ENCODE results near the gene PROM1.

PROM1 gene

GRCh38 chr4:15956179-15956850 is 127.5 kb downstream of the PROM1 start:
- ChIA-PET CTCF (interaction anchor here (0.6 to 2.3 kb wide), 30 partner anchors 8 to 477 kb away, joined by 3 to 119 read pairs (median 4); no protein-coding TSS in a partner anchor), POLR2A (interaction anchor here (1.0 kb wide), 2 partner anchors 73 to 151 kb away, joined by 4 to 6 read pairs; no protein-coding TSS in a partner anchor)
- H3K27ac ChIP-seq (ENCODE audit: extremely low read depth, low read depth, low read length) = no peak overlapping the region
- H3K36me3 ChIP-seq (ENCODE audit: control insufficient read depth in 2 of 2, insufficient read depth in 1 of 2, low read length in 2 of 2) = no peaks in the 10 kb centered on the region
- H3K9me3 ChIP-seq (ENCODE audit: control insufficient read depth, insufficient read depth, low read depth, low read length) = no peaks in the 10 kb centered on the region
- peak; percentile 85 for TF ChIP-seq ZNF654 (tag by site-specific recombination; IDR thresholded peaks at IDR 0.05; ENCODE audit: low read depth)
- TF ChIP-seq SP7 (tag by site-specific recombination; IDR thresholded peaks at IDR 0.05) = no peak
- TF ChIP-seq ZNF621 (tag by site-specific recombination; IDR thresholded peaks at IDR 0.05) = no peak
- TF ChIP-seq YY2 (tag by site-specific recombination; IDR thresholded peaks at IDR 0.05) = no peak
- peak; percentile 24; the same call in 1 of the 2 replicates for TF ChIP-seq ZNF692 (tag by site-specific recombination; IDR thresholded peaks at IDR 0.05)
- TF ChIP-seq CTCF (tag by site-specific recombination; IDR thresholded peaks at IDR 0.05) = peak; percentile 56
- no peak for TF ChIP-seq BCL11A (tag by site-specific recombination; IDR thresholded peaks at IDR 0.05; ENCODE audit: low read depth)
- no peaks in the 10 kb centered on the region for H3K4me1 ChIP-seq (ENCODE audit: control insufficient read depth, insufficient read depth, low read length)
- H3K4me3 ChIP-seq (ENCODE audit: low read depth, low read length) = no peak overlapping the region

- Histone ChIP-seq H3K27ac (ENCODE audit: extremely low read depth, low read depth, low read length) (no peak overlapping the region), H3K36me3 (ENCODE audit: control insufficient read depth in 2 of 2, insufficient read depth in 1 of 2, low read length in 2 of 2) (no peaks in the 10 kb centered on the region), H3K9me3 (ENCODE audit: control insufficient read depth, insufficient read depth, low read depth, low read length) (no peaks in the 10 kb centered on the region), H3K4me3 (ENCODE audit: low read depth, low read length) (no peak overlapping the region), H3K4me1 (ENCODE audit: control insufficient read depth, insufficient read depth, low read length) (no peaks in the 10 kb centered on the region)
- ChIA-PET CTCF (interaction anchor here (0.6 to 2.3 kb wide), 33 partner anchors 9 to 476 kb away, joined by 3 to 119 read pairs (median 4); no protein-coding TSS in a partner anchor), POLR2A (interaction anchor here (1.0 kb wide), 2 partner anchors 73 to 150 kb away, joined by 4 to 6 read pairs; no protein-coding TSS in a partner anchor)
- TF ChIP-seq MEIS1 (CRISPR knock-in tag; IDR thresholded peaks at IDR 0.05; ENCODE audit: borderline replicate concordance) (no peak), ZNF580 (tag by site-specific recombination; IDR thresholded peaks at IDR 0.05) (no peak), ZNF221 (tag by site-specific recombination; IDR thresholded peaks at IDR 0.05; ENCODE audit: borderline replicate concordance) (no peak), ZNF513 (tag by site-specific recombination; IDR thresholded peaks at IDR 0.05) (no peak), ZNF692 (tag by site-specific recombination; IDR thresholded peaks at IDR 0.05) (no peak), HIC1 (tag by site-specific recombination; IDR thresholded peaks at IDR 0.05) (no peak), SCRT2 (tag by site-specific recombination; IDR thresholded peaks at IDR 0.05) (no peak), OVOL3 (tag by site-specific recombination; IDR thresholded peaks at IDR 0.05) (no peak), ZNF239 (tag by site-specific recombination; IDR thresholded peaks at IDR 0.05) (no peak), ZNF629 (tag by site-specific recombination; IDR thresholded peaks at IDR 0.05) (no peak), BCL6B (tag by site-specific recombination; IDR thresholded peaks at IDR 0.05) (no peak), KLF17 (tag by site-specific recombination; IDR thresholded peaks at IDR 0.05) (no peak), ZNF624 (tag by site-specific recombination; IDR thresholded peaks at IDR 0.05) (no peak), ZFHX2 (tag by site-specific recombination; conservative IDR thresholded peaks at IDR 0.05) (no peak)
These were observed 128.2 kb downstream of the PROM1 start for GRCh38 chr4:15955670-15956069.
